Colonic mucosa (tissue), 4 donors: Measurements from ENCODE around the gene ARHGEF12. TPM values are rescaled to one million over a fixed set of nuclear protein-coding genes. Genes with fewer than 3 reads are reported as not detected.

Experiments used
- DNase-seq: peaks from one replicate; pipeline ENCODE4 v3.0.0-alpha.2; 2020
- H3K27ac ChIP-seq: fragments of 200-600 bp; one replicate; pipeline ENCODE4 v1.8.0; 2021
- H3K27me3 ChIP-seq: fragments of 200-600 bp; one replicate; pipeline ENCODE4 v1.8.0; 2021
- H3K36me3 ChIP-seq: fragments of 200-600 bp; one replicate; pipeline ENCODE4 v1.8.0; 2021
- H3K4me1 ChIP-seq: fragments of 200-600 bp; one replicate; pipeline ENCODE4 v1.8.0; 2021; ENCODE audit warnings: mild to moderate bottlenecking
- H3K4me3 ChIP-seq: fragments of 200-600 bp; one replicate; pipeline ENCODE4 v1.8.0; 2021
- H3K9ac ChIP-seq, 2 donors: one replicate each; pipeline ENCODE4 v1.7.0; 2013; ENCODE audit warnings: control low read depth in 2 of 2, low read depth in 2 of 2, low read length in 2 of 2
- H3K9me3 ChIP-seq: fragments of 200-600 bp; one replicate; pipeline ENCODE4 v1.8.0; 2021
- intact Hi-C: fragments of 100-400 bp; cut with DNase I; formaldehyde crosslinking; loops from one replicate; pipeline ENCODE4 v1.14.1; 2022
- total RNA-seq, 2 donors: library from RNA; stranded (reverse); fragmentation: NEBNext Ultra II Directional in 1 of 2; extraction: Animal tissue kit (Norgen Biotek cat#: 25700) in 1 of 2; gene quantifications; one replicate each; pipeline ENCODE4 v1.2.1, GENCODE V29; 2021
- TF ChIP-seq, protein P1 (sequence below): fragments of 200-600 bp; IDR thresholded peaks from one replicate; pipeline ENCODE4 v1.8.0; 2022; ENCODE audit warnings: antibody characterized with exemption, mild to moderate bottlenecking
- donor health status: healthy.
- donor health status: DM: no; HTN: no; CAD: no.
- donor health status: DM: no; HTN: no; CAD: no.

The ARHGEF12 gene
- total RNA-seq, 2 donors from 2014 or later, result 66.7 to 103 TPM

DNA sequence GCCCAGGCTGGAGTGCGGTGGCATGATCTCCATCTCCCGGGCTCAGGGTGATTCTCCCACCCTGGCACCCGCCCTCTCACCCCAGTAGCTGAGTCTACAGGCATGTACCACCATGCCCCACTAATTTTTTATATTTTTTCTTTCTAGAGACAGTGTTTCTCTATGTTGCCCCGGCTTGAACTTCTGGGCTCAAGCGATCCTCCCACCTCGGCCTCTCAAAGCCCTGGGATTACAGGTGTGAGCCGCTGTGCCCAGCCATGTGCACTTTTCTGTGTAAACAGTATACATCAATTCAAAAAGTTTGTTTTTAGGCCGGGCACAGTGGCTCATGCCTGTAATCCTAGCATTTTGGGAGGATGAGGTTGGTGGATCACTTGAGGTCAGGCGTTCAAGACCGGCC is 190.0 kb downstream of the ARHGEF12 start:
- Histone ChIP-seq H3K9me3 (no peaks in the 10 kb centered on the region), H3K27me3 (peaks cover 55% of the 10 kb centered on the region), H3K4me1 (no peaks in the 10 kb centered on the region), H3K36me3 (no peaks in the 10 kb centered on the region), H3K4me3 (no peak overlapping the region), H3K9ac (no peak overlapping the region), H3K27ac (no peak overlapping the region)
- TF ChIP-seq, protein P1, sequence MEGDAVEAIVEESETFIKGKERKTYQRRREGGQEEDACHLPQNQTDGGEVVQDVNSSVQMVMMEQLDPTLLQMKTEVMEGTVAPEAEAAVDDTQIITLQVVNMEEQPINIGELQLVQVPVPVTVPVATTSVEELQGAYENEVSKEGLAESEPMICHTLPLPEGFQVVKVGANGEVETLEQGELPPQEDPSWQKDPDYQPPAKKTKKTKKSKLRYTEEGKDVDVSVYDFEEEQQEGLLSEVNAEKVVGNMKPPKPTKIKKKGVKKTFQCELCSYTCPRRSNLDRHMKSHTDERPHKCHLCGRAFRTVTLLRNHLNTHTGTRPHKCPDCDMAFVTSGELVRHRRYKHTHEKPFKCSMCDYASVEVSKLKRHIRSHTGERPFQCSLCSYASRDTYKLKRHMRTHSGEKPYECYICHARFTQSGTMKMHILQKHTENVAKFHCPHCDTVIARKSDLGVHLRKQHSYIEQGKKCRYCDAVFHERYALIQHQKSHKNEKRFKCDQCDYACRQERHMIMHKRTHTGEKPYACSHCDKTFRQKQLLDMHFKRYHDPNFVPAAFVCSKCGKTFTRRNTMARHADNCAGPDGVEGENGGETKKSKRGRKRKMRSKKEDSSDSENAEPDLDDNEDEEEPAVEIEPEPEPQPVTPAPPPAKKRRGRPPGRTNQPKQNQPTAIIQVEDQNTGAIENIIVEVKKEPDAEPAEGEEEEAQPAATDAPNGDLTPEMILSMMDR, result no peak
- intact Hi-C loops, result no loop called here
- no peak for DNase-seq

DNA sequence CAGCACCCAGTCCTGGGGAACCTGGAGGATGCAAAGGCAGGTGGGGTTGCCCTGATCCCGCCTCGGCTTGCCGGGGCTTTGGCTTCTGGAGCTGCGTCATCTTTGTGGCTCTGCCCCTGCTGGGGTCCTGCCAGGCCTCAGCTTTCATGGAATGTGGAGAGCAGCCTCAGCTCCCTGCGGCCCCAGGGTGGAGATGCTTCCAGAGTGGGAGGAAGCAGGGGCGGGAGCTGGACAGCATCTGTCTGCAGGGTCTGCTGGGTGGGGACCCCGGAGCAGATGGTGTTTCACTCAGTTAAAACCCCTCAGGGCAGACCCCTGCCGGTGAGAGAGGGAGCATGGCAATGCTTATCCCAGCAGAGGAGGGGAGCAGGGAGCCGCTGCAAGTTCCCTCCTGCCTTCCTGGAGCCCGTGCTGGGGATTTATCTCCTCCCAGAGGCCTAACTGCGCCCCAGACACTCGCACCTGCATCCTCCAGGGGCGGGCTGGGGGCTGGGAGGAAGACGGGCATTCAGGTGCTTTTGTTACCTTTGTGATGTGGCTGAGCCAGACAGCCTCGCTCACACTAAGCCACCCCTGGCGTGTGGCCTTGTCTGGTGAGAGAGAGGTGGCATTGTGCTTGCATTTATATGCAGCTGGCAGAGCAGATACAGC is 191.0 kb downstream of the ARHGEF12 start:
- Histone ChIP-seq H3K9me3 (no peaks in the 10 kb centered on the region), H3K36me3 (no peaks in the 10 kb centered on the region), H3K4me1 (no peaks in the 10 kb centered on the region), H3K9ac (no peak overlapping the region), H3K4me3 (no peak overlapping the region), H3K27ac (no peak overlapping the region), H3K27me3 (peaks cover 55% of the 10 kb centered on the region)
- intact Hi-C loops, result no loop called here
- DNase-seq, result no peak
- TF ChIP-seq, protein P1, result no peak

DNA sequence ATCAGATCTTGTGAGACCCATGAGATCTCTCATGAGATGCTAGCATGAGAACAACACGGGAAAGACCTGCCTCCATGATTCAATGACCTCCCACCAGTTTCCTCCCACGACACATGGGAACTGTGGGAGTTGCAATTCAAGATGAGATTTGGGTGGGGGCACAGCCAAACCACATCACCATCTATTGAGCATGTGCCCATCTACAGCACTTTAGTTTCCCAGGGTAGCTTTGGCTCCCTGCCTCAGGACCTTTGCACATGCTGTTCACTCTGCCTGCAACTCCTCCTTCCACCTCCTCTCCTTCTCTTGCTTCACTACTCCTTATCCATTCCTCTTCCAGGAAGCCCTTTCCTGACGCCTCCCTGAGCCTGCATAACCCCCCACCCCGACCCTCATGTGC is 192.5 kb downstream of the ARHGEF12 start:
- Histone ChIP-seq H3K4me1 (no peaks in the 10 kb centered on the region), H3K9me3 (no peaks in the 10 kb centered on the region), H3K9ac (no peak overlapping the region), H3K36me3 (no peaks in the 10 kb centered on the region), H3K27ac (no peak overlapping the region), H3K27me3 (peaks cover 43% of the 10 kb centered on the region), H3K4me3 (no peak overlapping the region)
- intact Hi-C loops, result no loop called here
- DNase-seq, result no peak
- TF ChIP-seq, protein P1, result no peak

DNA sequence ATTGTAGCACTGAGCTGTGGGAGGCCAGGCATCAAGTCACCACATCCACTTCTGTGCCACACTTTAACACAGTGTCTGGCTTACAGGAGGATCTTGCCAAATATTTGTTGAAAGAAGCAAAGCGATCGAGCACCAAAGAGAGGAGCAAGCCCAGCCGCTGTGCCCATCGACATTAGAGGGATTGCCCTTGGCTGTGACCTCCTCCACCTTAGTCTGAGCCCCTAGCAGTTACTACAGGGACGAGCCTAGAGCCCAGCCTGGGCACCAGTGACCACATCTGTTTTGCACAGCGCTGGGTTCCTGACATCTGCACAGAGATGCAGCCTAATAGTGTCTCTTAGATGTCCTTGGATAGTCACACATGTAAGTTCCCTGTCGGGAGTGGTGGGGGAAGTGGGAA is 193.0 kb downstream of the ARHGEF12 start:
- Histone ChIP-seq H3K36me3 (no peaks in the 10 kb centered on the region), H3K27me3 (peaks cover 40% of the 10 kb centered on the region), H3K4me3 (no peak overlapping the region), H3K4me1 (no peaks in the 10 kb centered on the region), H3K9me3 (no peaks in the 10 kb centered on the region), H3K27ac (no peak overlapping the region), H3K9ac (no peak overlapping the region)
- intact Hi-C loops, result no loop called here
- TF ChIP-seq, protein P1, result no peak
- DNase-seq, result no peak

DNA sequence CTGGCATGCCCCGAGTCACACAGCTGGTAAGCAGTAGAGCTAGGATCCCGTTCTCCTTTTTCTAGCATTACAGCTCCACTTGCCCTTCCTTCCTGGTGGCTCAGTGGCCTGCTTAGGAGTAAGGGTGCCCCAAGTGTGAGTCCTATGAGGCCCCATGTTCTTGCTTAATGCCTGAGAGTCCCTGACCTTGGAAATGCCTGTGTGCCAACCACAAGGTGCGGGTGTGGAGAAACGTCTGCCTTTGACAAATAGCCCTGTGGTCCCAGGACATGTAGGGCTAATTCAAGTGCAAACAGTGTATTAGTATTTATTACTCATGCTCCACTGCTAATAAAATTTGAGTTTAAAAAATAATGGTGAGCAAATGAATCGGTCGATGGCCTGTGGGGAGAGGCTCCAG is 193.7 kb downstream of the ARHGEF12 start:
- H3K36me3 ChIP-seq, result no peaks in the 10 kb centered on the region
- H3K27ac ChIP-seq, result no peak overlapping the region
- TF ChIP-seq, protein P1, result no peak
- intact Hi-C loops, result no loop called here
- H3K4me3 ChIP-seq, result no peak overlapping the region
- H3K27me3 ChIP-seq, result peaks cover 33% of the 10 kb centered on the region
- H3K9me3 ChIP-seq, result no peaks in the 10 kb centered on the region
- H3K9ac ChIP-seq, result no peak overlapping the region
- H3K4me1 ChIP-seq, result no peaks in the 10 kb centered on the region
- no peak for DNase-seq
